K562 (cell line): ENCODE results near the gene APOC4. TPM values are rescaled to one million over a fixed set of nuclear protein-coding genes. Genes with fewer than 3 reads are reported as not detected.
"Not testable (repeated sequence)": the region's sequence is repeated elsewhere in the genome, so short reads cannot be mapped to it uniquely, and the experiment has no call there.

Source experiments
- ATAC-seq: fragments of 200-7000 bp; cut with Tn5 transposase; 3 replicates; pipeline ENCODE4 v1.9.1; 2020; ENCODE audit warnings: moderate library complexity
- BruUV-seq: library from RNA; stranded (reverse); fragments of 400-500 nt; replicated peaks from 2 replicates; lab custom pipeline; 2021; lab: Mats Ljungman, UMichigan
- CTCF ChIA-PET: fragments of 300-600 bp; formaldehyde crosslinking; extraction: SDS; loops from one replicate; lab custom pipeline; 2021; ENCODE audit warnings: low intra/inter-chr PET ratio; lab: Yijun Ruan, JAX
- POLR2A ChIA-PET: fragments of 300-600, 350-650 bp; sonication (Branson Sonifier 250); formaldehyde crosslinking; extraction: SDS; loops from one replicate; lab custom pipeline; 2021; ENCODE audit warnings: antibody characterized with exemption, inconsistent platforms; lab: Yijun Ruan, JAX
- DNase-seq, 4 experiments: peaks; one replicate each; pipeline versions ENCODE4 v3.0.0 to v3.0.0-alpha.2; 2011 to 2018; ENCODE audit warnings: low spot score in 3 of 4, mixed read lengths in 3 of 4; ENCODE audit errors: extremely low read depth in 1 of 4
- FAIRE-seq: peaks from 2 replicates; lab custom pipeline; 2011; peaks lifted over from hg19 to GRCh38; lab: Jason Lieb, UNC
- H2AFZ ChIP-seq: 2 replicates; pipeline ENCODE4 v1.6.0; 2011; ENCODE audit warnings: low read depth, low read length, control low read depth, inconsistent platforms
- H3K27ac ChIP-seq: fragments of 200-600 bp; 3 replicates; pipeline ENCODE4 v1.8.0; 2011; ENCODE audit warnings: low read depth, mild to moderate bottlenecking, control low read depth, inconsistent platforms, low read length, moderate library complexity, mixed read lengths; ENCODE audit errors: extremely low read depth
- H3K27me3 ChIP-seq, 2 experiments: fragments of 300-600 bp in 1 of 2; 2 replicates in 1 of 2; 3 replicates in 1 of 2; pipeline versions ENCODE4 v1.6.0 to v1.8.0; 2011; ENCODE audit warnings: inconsistent platforms in 2 of 2, low read length in 2 of 2, mild to moderate bottlenecking in 1 of 2, mixed read lengths in 1 of 2, moderate library complexity in 1 of 2; ENCODE audit not compliant: control insufficient read depth in 2 of 2, insufficient read depth in 2 of 2
- H3K36me3 ChIP-seq: fragments of 300-600 bp; 3 replicates; pipeline ENCODE4 v1.8.0; 2011; ENCODE audit warnings: mild to moderate bottlenecking, low read length, inconsistent platforms; ENCODE audit not compliant: control insufficient read depth, insufficient read depth
- H3K4me1 ChIP-seq, 2 experiments: fragments of 200-600 bp in 1 of 2; replicated peaks in 1 of 2; 2 replicates in 1 of 2; 3 replicates in 1 of 2; pipeline versions ENCODE4 v1.5.1 to v1.8.0; 2011; ENCODE audit warnings: inconsistent platforms in 2 of 2, low read length in 2 of 2, mild to moderate bottlenecking in 1 of 2, mixed read lengths in 1 of 2, moderate library complexity in 1 of 2; ENCODE audit not compliant: control insufficient read depth in 2 of 2, insufficient read depth in 2 of 2
- H3K4me2 ChIP-seq: 2 replicates; pipeline ENCODE4 v1.6.1; 2011; ENCODE audit warnings: low read length, control low read depth, inconsistent platforms, mixed read lengths; ENCODE audit not compliant: insufficient read depth
- H3K4me3 ChIP-seq: fragments of 200-600 bp; sonication (generic), shearing (Covaris generic); 2 replicates; pipeline ENCODE4 v1.5.1; 2016; ENCODE audit warnings: control low read depth, inconsistent platforms
- H3K79me2 ChIP-seq: fragments of 200-600 bp; 3 replicates; pipeline ENCODE4 v1.8.0; 2011; ENCODE audit warnings: low read length, inconsistent platforms; ENCODE audit not compliant: control insufficient read depth, insufficient read depth
- H3K9ac ChIP-seq, 2 experiments: 2 replicates each; pipeline versions ENCODE4 v1.6.0 to v1.6.1; 2011; ENCODE audit warnings: low read depth in 2 of 2, low read length in 2 of 2, control low read depth in 1 of 2, inconsistent platforms in 1 of 2, mild to moderate bottlenecking in 1 of 2, mixed read lengths in 1 of 2; ENCODE audit not compliant: insufficient read depth in 1 of 2
- H3K9me1 ChIP-seq: one replicate; pipeline ENCODE4 v1.6.0; 2011; ENCODE audit warnings: inconsistent platforms, mild to moderate bottlenecking, low read length, moderate library complexity; ENCODE audit not compliant: control insufficient read depth, insufficient read depth
- H3K9me3 ChIP-seq: replicated peaks from 2 replicates; pipeline ENCODE4 v1.5.1; 2011; ENCODE audit warnings: low read depth, low read length, inconsistent platforms; ENCODE audit not compliant: control insufficient read depth, insufficient read depth
- H4K20me1 ChIP-seq: replicated peaks from 2 replicates; pipeline ENCODE4 v1.6.1; 2011; ENCODE audit warnings: low read length, inconsistent platforms, mixed read lengths; ENCODE audit not compliant: control insufficient read depth, insufficient read depth
- AFF1 ChIP-seq, 2 experiments: fragments of 450-650 bp; IDR thresholded peaks; 2 replicates each; pipeline ENCODE4 v1.6.1; 2018; ENCODE audit warnings: mild to moderate bottlenecking in 2 of 2, low read depth in 1 of 2; ENCODE audit not compliant: partially characterized antibody in 2 of 2
- CXXC5 ChIP-seq: fragments of 250-450 bp; sonication (Bioruptor Pico); IDR thresholded peaks from 2 replicates; pipeline ENCODE4 v1.8.0; 2022; ENCODE audit warnings: inconsistent platforms, mild to moderate bottlenecking, moderate library complexity
- EGR1 ChIP-seq: fragments of 450-650 bp; conservative IDR thresholded peaks from 2 replicates; pipeline ENCODE4 v1.6.1; 2017; ENCODE audit warnings: mild to moderate bottlenecking
- HDAC1 ChIP-seq, 2 experiments: fragments of 450-650 bp; IDR thresholded peaks; 2 replicates each; pipeline ENCODE4 v1.6.1; 2016 to 2017; ENCODE audit warnings: inconsistent platforms in 1 of 2, mild to moderate bottlenecking in 1 of 2, moderate library complexity in 1 of 2
- HDGF ChIP-seq: fragments of 450-650 bp; IDR thresholded peaks from 2 replicates; pipeline ENCODE4 v1.6.1; 2016
- L3MBTL2 ChIP-seq: fragments of 450-650 bp; IDR thresholded peaks from 2 replicates; pipeline ENCODE4 v1.6.1; 2016; ENCODE audit warnings: mild to moderate bottlenecking, moderate library complexity
- NRF1 ChIP-seq, 2 experiments: fragments of 450-650 bp; IDR thresholded peaks in 1 of 2; conservative IDR thresholded peaks in 1 of 2; 2 replicates each; pipeline ENCODE4 v1.6.1; 2014; ENCODE audit warnings: mild to moderate bottlenecking in 2 of 2
- PHF8 ChIP-seq: fragments of 200-600 bp; sonication (generic); IDR thresholded peaks from 2 replicates; pipeline ENCODE4 v1.6.1; 2012; ENCODE audit warnings: mixed run types, mild to moderate bottlenecking, inconsistent platforms, low read length, moderate library complexity, borderline replicate concordance
- POLR2A ChIP-seq: fragments of 450-650 bp; conservative IDR thresholded peaks from 2 replicates; pipeline ENCODE4 v1.6.1; 2016
- TFAP4 ChIP-seq: sonication (generic); formaldehyde crosslinking; IDR thresholded peaks from 2 replicates; pipeline ENCODE4 v1.8.0; 2022; ENCODE audit warnings: missing genetic modification reagents, mild to moderate bottlenecking, moderate library complexity, borderline replicate concordance
- THRA ChIP-seq: fragments of 450-650 bp; IDR thresholded peaks from 2 replicates; pipeline ENCODE4 v1.6.1; 2017; ENCODE audit warnings: mild to moderate bottlenecking, moderate library complexity
- ZFP36 ChIP-seq: fragments of 150-350 bp; IDR thresholded peaks from 2 replicates; pipeline ENCODE4 v1.6.1; 2018; ENCODE audit warnings: low read length, low read depth; ENCODE audit not compliant: partially characterized antibody
- ZFX ChIP-seq: sonication (generic); formaldehyde crosslinking; IDR thresholded peaks from 2 replicates; pipeline ENCODE4 v1.8.0; 2022; ENCODE audit warnings: mild to moderate bottlenecking, missing genetic modification reagents, moderate library complexity
- WGBS: fragments of 100-300 bp; shearing (Covaris generic); methylation state at CpG from one replicate; pipeline ENCODE4 v1.1.6; 2016; ENCODE audit warnings: low coverage, mixed read lengths; ENCODE audit not compliant: insufficient coverage; ENCODE audit errors: missing lambda C conversion rate; 5-methylcytosine and 5-hydroxymethylcytosine counted together
- in situ Hi-C: fragments of 300-500 bp; cut with MboI; formaldehyde crosslinking; loops from 4 replicates; pipeline ENCODE4 v1.15.0; 2018; ENCODE audit warnings: inconsistent platforms, mixed read lengths
- intact Hi-C: fragments of 100-400 bp; cut with micrococcal nuclease; formaldehyde crosslinking; loops from 2 replicates; pipeline ENCODE4 v1.14.2; 2022
- polyA plus RNA-seq, 8 experiments: library from polyadenylated mRNA; depleted of rRNA in 4 of 8; stranded (reverse) in 5 of 8; unstranded in 3 of 8; fragments of >200 nt; fragmentation: Nextera tagmentation in 2 of 8; fragmentation: Illumina TruSeq in 1 of 8; extraction: Ambion mirVana in 2 of 8; extraction: Trizol in 1 of 8; gene quantifications; 2 replicates each; pipeline versions ENCODE4 v1.2.1 to v1.2.3, GENCODE V29; 2011 to 2014; ENCODE audit warnings: inconsistent platforms in 1 of 8, missing spikeins in 1 of 8
- total RNA-seq, 7 experiments: library from RNA; depleted of rRNA in 6 of 7; stranded (reverse); fragments of >200 nt in 6 of 7; fragmentation: Illumina TruSeq in 2 of 7; extraction: Trizol in 2 of 7; gene quantifications; 2 replicates each; pipeline versions ENCODE4 v1.2.1 to v1.2.3, GENCODE V29; 2011 to 2021; ENCODE audit warnings: low replicate concordance in 1 of 7
- TF ChIP-seq, protein P1 (sequence below): sonication (generic); formaldehyde crosslinking; IDR thresholded peaks from 2 replicates; pipeline ENCODE4 v1.9.0; 2022; ENCODE audit warnings: mild to moderate bottlenecking, missing genetic modification reagents

The APOC4 gene
- total and polyA plus RNA-seq, 9 of the 15 experiments (the other 6 are each of a cell fraction or from before 2014, with no cell fraction given) = 0.46 TPM; not detected in 8

- BruUV-seq, H3K79me2 ChIP-seq, H3K9me1 ChIP-seq, H3K9me3 ChIP-seq, FAIRE-seq, intact Hi-C loops, H3K27me3 ChIP-seq, CTCF ChIA-PET, in situ Hi-C loops, H4K20me1 ChIP-seq, H3K36me3 ChIP-seq: not testable (repeated sequence)
- WGBS = 52% methylated on average over 7 of the region's 19 CpGs
- peak overlapping the region; percentile 87 for H2AFZ ChIP-seq
- POLR2A ChIA-PET = interaction anchor here (0.9 to 1.8 kb wide), 4 partner anchors 11 to 28 kb away, joined by 3 to 11 read pairs (median 4); partner anchors contain the start of gene APOE
- peaks cover 0 to 24% of the 10 kb centered on the region in 2 experiments; a peak in 4 of 5 replicates for H3K4me1 ChIP-seq
- H3K4me3 ChIP-seq = peak overlapping the region; percentile 32; the same call in 1 of the 2 replicates
- peak in 2 of 4 experiments; percentile 23 to 44 for DNase-seq
- H3K4me2 ChIP-seq = peak overlapping the region; percentile 73
- H3K27ac ChIP-seq = peak overlapping the region; percentile 69
- ATAC-seq = peak; percentile 77
- H3K9ac ChIP-seq = peak overlapping the region; percentile 80 to 82
- peak; percentile 65; the same call in 1 of the 2 replicates for TF ChIP-seq THRA
- TF ChIP-seq EGR1 = peak; percentile 70
- TF ChIP-seq ZFP36 = peak; percentile 76
- peak; percentile 35; the same call in 1 of the 2 replicates for TF ChIP-seq CXXC5 (CRISPR knock-in tag)
- TF ChIP-seq HDGF = 0 out of 2 replicates have a peak, but pooled peaks have one; percentile 4
- TF ChIP-seq, protein P1, sequence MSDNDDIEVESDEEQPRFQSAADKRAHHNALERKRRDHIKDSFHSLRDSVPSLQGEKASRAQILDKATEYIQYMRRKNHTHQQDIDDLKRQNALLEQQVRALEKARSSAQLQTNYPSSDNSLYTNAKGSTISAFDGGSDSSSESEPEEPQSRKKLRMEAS (CRISPR knock-in tag) = 0 out of 2 replicates have a peak, but pooled peaks have one; percentile 49
- TF ChIP-seq AFF1 (IDR thresholded peaks at IDR 0.05; ENCODE audit: low read depth in 1 of 2, partially characterized antibody in 2 of 2) = peak in 1 of 2 experiments; percentile 85
- peak; percentile 56 for TF ChIP-seq POLR2A
- peak; percentile 35; the same call in 1 of the 2 replicates for TF ChIP-seq PHF8
- 0 out of 4 replicates have a peak, but pooled peaks of 1 of the 2 experiments have one; percentile 30 for TF ChIP-seq NRF1 (conservative IDR thresholded peaks at IDR 0.05 in 1 of 2, IDR thresholded peaks at IDR 0.05 in 1 of 2)
- TF ChIP-seq HDAC1 (IDR thresholded peaks at IDR 0.05) = 0 out of 4 replicates have a peak, but pooled peaks of 1 of the 2 experiments have one; percentile 13
- TF ChIP-seq L3MBTL2 = 0 out of 2 replicates have a peak, but pooled peaks have one; percentile 61
- TF ChIP-seq ZFX (CRISPR knock-in tag) = peak; percentile 54; the same call in 1 of the 2 replicates
- TF ChIP-seq TFAP4 (CRISPR knock-in tag) = peak; percentile 18; the same call in 1 of the 2 replicates
Observed at GRCh38 chr19:44926245-44927077, 15.6 kb upstream of the APOC4 start.
